ENCODE data around the gene RABEP2. TPM values are rescaled to one million over a fixed set of nuclear protein-coding genes. Genes with fewer than 3 reads are reported as not detected.

The RABEP2 gene
- total RNA-seq, 1 experiment from 2014 or later: 48.5 TPM

- Histone ChIP-seq H3K79me2 (ENCODE audit: low read depth) (peaks cover 41% of the 10 kb centered on the region), H3K9me2 (ENCODE audit: insufficient read depth) (no peaks in the 10 kb centered on the region), H4K20me1 (ENCODE audit: insufficient read depth) (peaks cover 11% of the 10 kb centered on the region; the same call in 1 of the 2 replicates), H3K4me3 (no peak overlapping the region), H3K27ac (no peak overlapping the region), H3K36me3 (ENCODE audit: low read depth) (0 out of 2 replicates have a peak, but pooled peaks cover 11% of the 10 kb centered on the region), H3F3A (ENCODE audit: insufficient read depth, low read depth) (peaks cover 7% of the 10 kb centered on the region; the same call in 1 of the 2 replicates), H3K27me3 (ENCODE audit: insufficient read depth, low read depth) (no peaks in the 10 kb centered on the region), H2AFZ (no peak overlapping the region), H3K9me3 (ENCODE audit: insufficient read depth, low read depth) (no peaks in the 10 kb centered on the region), H3K4me2 (no peak overlapping the region), H3K4me1 (replicated peaks; ENCODE audit: insufficient read depth) (peaks cover 20% of the 10 kb centered on the region)
- ChIA-PET POLR2A (ENCODE audit: unreplicated experiment) (interaction anchor here (0.7 kb wide), 1 partner anchor 1632 kb away, joined by 4 read pairs; no protein-coding TSS in a partner anchor), CTCF (interaction anchor here (1.0 kb wide), 1 partner anchor 57 kb away, joined by 13 read pairs; no protein-coding TSS in a partner anchor)
- BruUV-seq (replicated peaks): no TSS peak
- intact Hi-C loops (cut with micrococcal nuclease; ENCODE audit: unreplicated experiment): no loop called here
- no peak for DNase-seq
- TF ChIP-seq EZH2 (IDR thresholded peaks at IDR 0.05; ENCODE audit: low read depth) (no peak), CTCF (conservative IDR thresholded peaks at IDR 0.05) (no peak)
These were observed 58.6 kb downstream of the RABEP2 start for GRCh38 chr16:28866454-28866804.

GRCh38 chr16:28865722-28866453, 59.1 kb downstream of the RABEP2 start:
- Histone ChIP-seq H3K79me2 (ENCODE audit: low read depth) (peaks cover 42% of the 10 kb centered on the region), H3K27ac (no peak overlapping the region), H2AFZ (no peak overlapping the region), H3K9me2 (ENCODE audit: insufficient read depth) (no peaks in the 10 kb centered on the region), H3K36me3 (ENCODE audit: low read depth) (0 out of 2 replicates have a peak, but pooled peaks cover 11% of the 10 kb centered on the region), H3K4me1 (replicated peaks; ENCODE audit: insufficient read depth) (peaks cover 20% of the 10 kb centered on the region), H3K9me3 (ENCODE audit: insufficient read depth, low read depth) (no peaks in the 10 kb centered on the region), H3K27me3 (ENCODE audit: insufficient read depth, low read depth) (no peaks in the 10 kb centered on the region), H3K4me2 (no peak overlapping the region), H3F3A (ENCODE audit: insufficient read depth, low read depth) (peaks cover 7% of the 10 kb centered on the region; the same call in 1 of the 2 replicates), H3K4me3 (no peak overlapping the region), H4K20me1 (ENCODE audit: insufficient read depth) (peaks cover 11% of the 10 kb centered on the region; the same call in 1 of the 2 replicates)
- intact Hi-C loops (cut with micrococcal nuclease; ENCODE audit: unreplicated experiment): no loop called here
- CTCF ChIA-PET: interaction anchor here (0.6 to 1.0 kb wide), 2 partner anchors 24 to 58 kb away, joined by 4 to 13 read pairs; no protein-coding TSS in a partner anchor
- no TSS peak for BruUV-seq (replicated peaks)
- POLR2A ChIA-PET (ENCODE audit: unreplicated experiment): interaction anchor here (0.7 kb wide), 1 partner anchor 1632 kb away, joined by 4 read pairs; no protein-coding TSS in a partner anchor
- DNase-seq: no peak
- no peak for TF ChIP-seq CTCF (conservative IDR thresholded peaks at IDR 0.05)
- TF ChIP-seq EZH2 (IDR thresholded peaks at IDR 0.05; ENCODE audit: low read depth): no peak

- H3K4me2 ChIP-seq: peak overlapping the region; percentile 97
- BruUV-seq (replicated peaks): TSS peak; percentile 58
- TF ChIP-seq EZH2 (IDR thresholded peaks at IDR 0.05; ENCODE audit: low read depth) (no peak), CTCF (conservative IDR thresholded peaks at IDR 0.05) (no peak)
- H3K4me1 ChIP-seq (replicated peaks; ENCODE audit: insufficient read depth): peaks cover 20% of the 10 kb centered on the region
- H4K20me1 ChIP-seq (ENCODE audit: insufficient read depth): peaks cover 11% of the 10 kb centered on the region; the same call in 1 of the 2 replicates
- H3K27ac ChIP-seq: no peak overlapping the region
- ChIA-PET POLR2A (ENCODE audit: unreplicated experiment) (interaction anchor here (0.6 kb wide), 1 partner anchor 1079 kb away, joined by 3 read pairs; no protein-coding TSS in a partner anchor), CTCF (interaction anchor here (0.6 kb wide), 1 partner anchor 24 kb away, joined by 4 read pairs; no protein-coding TSS in a partner anchor)
- peaks cover 42% of the 10 kb centered on the region for H3K79me2 ChIP-seq (ENCODE audit: low read depth)
- no peaks in the 10 kb centered on the region for H3K9me3 ChIP-seq (ENCODE audit: insufficient read depth, low read depth)
- no peak overlapping the region for H2AFZ ChIP-seq
- H3K36me3 ChIP-seq (ENCODE audit: low read depth): 0 out of 2 replicates have a peak, but pooled peaks cover 11% of the 10 kb centered on the region
- H3F3A ChIP-seq (ENCODE audit: insufficient read depth, low read depth): peaks cover 11% of the 10 kb centered on the region; the same call in 1 of the 2 replicates
- no peaks in the 10 kb centered on the region for H3K9me2 ChIP-seq (ENCODE audit: insufficient read depth)
- H3K4me3 ChIP-seq: peak overlapping the region; percentile 67; the same call in 1 of the 2 replicates
- DNase-seq: no peak
- intact Hi-C loops (cut with micrococcal nuclease; ENCODE audit: unreplicated experiment): no loop called here
- H3K27me3 ChIP-seq (ENCODE audit: insufficient read depth, low read depth): no peaks in the 10 kb centered on the region
These were observed 59.9 kb downstream of the RABEP2 start for GRCh38 chr16:28865001-28865688.

Data from PC-9 (cell line).